Measurements from ENCODE around the gene UTP15.

- TF ChIP-seq EZH2 (IDR thresholded peaks at IDR 0.05; ENCODE audit: low read length, missing control alignments), result no peak
- no peak for TF ChIP-seq CTCF (conservative IDR thresholded peaks at IDR 0.05 in 1 of 2, IDR thresholded peaks at IDR 0.05 in 1 of 2; ENCODE audit: low read depth in 1 of 2, low read length in 2 of 2)
Observed at GRCh38 chr5:73565139-73565968, at the start of gene UTP15, which contains the start of gene ANKRA2.
